ENCODE data around the gene NRAP.

Gene NRAP

DNA sequence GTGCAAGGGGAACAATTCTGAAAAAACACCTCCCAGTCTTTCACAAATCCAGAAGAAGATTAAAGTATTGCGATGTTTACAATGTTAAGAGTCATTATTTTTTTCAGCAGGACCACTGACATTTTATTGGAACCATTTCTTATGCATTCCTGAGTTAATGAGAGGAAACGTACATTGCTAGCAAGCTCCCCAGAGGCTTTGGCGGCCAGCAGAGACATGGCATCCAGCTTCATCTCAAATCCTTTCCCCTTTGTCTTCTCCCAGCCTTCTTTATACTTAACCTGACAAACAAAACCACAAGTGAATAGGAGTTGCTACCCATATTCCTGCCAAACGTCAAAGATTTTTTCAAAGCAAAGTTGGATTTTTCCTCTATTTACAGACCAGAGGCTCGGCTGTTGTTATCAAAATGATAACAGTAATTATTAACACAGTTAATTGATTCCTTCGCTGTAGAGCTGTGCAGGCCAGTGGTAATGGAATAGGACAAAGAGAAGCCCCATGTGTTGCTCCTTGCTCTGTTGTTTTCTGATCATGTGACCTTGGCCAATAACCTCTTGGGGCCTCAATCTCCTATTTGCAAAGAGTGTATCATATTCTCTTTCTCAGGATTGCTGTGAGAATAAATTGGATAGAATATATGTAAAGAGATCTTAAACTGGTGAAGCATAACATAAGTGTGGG, 32.0 kb downstream of the NRAP start:
- no peak for DNase-seq

DNA sequence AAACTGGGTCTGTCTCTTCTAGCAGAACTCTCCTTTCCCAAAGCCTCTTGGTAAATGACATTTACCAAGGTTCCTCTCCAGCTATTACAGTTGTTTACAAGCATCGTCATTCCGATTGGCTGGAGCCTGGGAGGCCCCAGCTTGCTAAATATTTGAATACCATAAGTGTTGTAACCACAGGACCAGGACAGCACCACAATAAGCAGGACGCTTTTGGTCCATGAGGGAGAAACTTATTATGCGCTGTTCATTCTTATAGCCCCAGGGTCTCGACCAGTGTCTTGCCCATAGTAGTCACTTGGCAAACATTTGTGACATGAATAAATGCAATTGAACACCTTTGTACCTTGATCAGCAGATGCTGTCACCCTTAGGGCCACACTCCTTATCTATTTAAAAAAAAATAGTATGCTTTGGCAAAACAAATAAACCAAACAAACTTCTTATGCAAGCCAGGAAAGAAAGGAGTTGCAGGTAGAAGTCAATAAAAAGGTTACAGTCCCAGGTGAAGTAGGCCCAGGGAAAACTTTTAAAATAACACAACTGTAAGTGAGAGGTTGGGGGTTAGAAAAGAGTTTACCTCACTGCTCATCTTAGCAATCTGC, 32.8 kb downstream of the NRAP start:
- no peak for DNase-seq

DNA sequence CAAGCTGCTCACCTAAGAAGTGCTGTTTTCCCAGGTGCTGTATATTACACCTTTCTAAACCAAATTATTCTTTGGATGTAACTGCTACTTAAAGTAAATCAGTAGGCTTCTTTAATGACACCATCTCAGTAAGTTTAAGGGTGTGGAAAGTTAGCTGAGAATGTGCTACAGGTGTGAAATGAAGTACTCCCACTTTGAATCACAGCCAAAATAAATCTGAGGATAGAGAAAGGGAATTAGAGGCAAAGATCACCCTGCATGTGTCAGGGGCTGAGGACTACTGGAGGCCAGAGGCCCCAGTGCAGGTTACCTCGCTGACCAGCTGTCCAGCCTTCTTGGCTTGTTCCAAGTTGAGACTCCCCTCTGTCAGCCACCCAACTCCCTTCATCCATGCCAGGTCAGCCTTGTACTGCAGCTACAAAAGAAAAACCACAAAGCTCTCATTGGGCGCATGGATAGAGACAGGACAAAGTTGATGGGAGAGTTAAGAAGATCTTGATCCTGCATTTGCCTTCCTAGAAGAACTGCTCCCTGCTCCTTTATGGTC, 35.2 kb downstream of the NRAP start:
- DNase-seq, result no peak

DNA sequence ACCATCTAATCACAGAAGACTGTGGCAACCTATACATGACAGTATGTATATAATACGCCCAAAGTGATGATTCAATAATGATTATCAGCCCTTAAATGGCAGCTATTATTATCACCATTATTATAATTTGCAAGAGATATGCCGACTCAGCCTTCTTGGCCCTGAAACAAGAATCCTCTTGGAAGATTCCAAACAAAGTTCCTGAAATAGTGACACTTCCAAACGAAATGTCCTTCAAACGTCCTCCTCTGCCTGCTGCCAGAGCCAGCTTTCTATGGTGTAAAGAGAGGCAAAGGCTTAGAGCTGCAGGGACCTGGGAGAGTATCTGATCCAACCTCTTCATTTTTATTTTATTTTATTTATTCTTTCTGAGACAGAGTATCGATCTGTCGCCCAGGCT, 36.0 kb downstream of the NRAP start:
- DNase-seq, result no peak

DNA sequence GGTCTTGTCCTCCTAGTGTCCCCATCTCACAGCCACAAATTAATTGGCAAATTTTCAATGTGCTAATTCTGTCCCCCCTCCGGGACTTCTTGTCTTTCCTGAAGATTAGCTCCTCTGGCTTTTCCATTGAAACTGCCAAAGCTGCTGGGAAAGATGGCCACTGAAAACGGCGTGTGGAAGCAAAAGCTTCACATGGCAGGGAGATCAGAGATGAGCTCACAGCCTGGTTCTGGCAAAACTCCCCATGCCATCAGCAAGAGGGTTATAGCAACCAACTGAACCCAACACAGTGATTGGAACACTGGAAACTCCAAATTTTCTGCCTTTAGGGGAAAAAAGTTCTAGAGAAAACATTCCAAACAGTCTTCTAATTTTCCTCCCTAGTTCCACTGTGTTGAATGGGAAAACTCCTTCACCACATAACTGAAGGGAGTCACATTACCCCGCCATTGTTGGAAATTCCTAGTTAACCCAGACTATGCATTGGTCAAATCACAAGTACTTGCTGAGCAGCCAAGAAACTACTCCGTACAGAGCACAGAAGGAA, 37.0 kb downstream of the NRAP start:
- DNase-seq, result no peak

DNA sequence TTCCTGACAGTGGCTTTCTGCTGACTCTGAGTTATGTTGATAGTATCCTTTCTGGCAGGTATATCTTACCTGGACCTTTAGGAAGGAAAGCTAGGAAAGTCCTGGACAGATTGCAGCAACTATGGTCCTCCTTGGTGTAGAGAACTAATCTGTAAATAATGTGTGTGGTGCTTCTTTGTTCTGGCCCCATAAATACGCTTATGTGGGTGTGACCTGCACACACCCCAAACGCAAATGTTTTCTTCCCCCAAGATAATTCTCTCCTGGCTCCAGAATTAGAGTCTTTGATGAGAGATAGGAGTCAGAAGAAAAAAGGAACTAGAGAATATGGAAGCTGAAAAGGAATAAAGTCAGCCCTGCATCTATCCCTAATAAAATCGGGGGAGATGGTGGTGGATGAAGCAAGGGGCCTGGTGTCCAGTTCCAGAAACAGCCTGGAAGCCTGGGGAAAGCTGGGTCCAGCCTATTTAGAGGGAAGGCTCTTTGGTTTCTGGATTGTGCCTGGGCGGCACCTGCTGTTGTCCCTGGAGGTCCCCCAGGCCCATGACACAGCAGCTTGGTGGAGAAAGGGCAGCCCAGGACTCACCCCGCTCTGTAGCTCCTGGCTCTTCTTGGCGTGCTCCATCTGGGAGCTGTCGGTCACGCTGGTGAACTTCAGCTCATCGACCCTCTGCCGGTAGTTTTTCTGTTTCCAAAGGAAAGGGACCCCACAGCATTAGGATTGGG, 38.2 kb downstream of the NRAP start:
- DNase-seq, result no peak

DNA sequence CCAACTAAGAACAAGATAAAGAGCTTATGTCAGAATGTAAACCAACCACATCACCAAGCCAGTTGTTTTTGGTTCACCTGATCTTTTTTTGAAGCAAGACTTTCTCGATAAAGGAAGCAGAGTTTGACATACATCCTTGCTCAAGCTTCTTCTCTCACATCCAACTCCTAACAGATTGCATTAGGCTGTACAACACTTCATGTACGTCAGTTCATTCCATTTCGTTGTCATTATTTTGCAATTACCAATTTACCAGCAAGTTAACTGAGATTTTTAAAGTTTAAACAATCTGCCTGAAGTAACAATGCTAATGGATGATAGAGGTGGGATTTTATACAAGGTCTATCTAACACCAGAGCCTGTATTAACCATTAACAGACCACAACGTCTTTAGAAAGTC, 41.0 kb downstream of the NRAP start:
- no peak for DNase-seq

DNA sequence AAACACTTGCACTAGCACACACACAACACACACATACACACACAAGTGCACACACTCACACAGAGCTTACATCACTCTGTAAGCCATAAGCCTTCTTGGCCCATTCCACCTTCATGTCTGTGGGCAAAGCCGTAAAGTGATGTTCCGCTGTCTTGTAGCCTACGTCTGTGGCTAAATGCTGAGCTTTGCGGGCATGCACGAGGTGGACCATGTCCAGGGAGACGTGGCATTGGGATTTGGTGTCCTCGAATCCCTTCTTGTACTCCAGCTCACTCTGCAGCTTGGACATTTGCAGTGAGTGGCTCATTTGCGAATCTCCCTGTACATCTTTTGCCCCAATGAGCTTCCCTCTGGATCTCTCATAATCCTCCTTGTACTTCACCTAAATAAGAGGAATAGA, 42.0 kb downstream of the NRAP start:
- DNase-seq, result no peak

DNA sequence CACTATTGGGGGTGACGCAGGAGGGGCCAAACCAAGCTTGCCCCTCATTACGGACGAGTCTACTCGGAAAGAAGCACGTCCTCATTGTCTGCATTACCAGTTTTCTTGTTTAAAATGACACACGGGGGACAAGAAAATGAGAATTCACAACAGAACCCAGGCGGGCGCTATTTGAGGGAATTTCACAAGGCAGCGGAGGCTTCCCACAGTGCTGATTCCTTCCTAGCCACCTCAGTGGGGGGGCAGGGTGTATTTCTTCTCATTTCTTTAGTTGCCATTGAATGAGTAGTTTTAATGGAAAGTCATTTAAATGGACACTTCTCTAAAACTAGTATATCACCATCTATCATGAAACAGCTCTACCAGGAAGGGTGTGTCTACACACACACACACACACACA, 42.9 kb downstream of the NRAP start:
- DNase-seq, result no peak

DNA sequence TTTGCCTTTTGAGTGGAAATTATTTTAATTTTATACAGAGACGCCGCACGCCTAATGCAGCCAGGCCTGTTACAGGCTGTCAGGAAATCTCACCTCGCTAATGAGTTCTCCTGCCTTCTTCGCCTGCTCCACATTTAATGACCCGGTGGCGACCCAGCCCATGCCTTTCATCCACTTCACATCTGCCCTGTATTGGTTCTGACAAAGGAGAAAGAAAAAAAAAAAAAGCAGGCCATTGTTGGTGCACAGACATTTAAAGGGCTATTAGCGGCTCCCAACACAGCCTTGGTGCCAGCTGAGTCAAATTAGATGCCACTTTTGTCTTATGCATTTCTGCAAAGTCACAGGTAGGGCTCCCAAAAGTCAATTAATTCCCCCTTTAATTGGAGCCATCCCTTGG, 43.3 kb downstream of the NRAP start:
- DNase-seq, result no peak

DNA sequence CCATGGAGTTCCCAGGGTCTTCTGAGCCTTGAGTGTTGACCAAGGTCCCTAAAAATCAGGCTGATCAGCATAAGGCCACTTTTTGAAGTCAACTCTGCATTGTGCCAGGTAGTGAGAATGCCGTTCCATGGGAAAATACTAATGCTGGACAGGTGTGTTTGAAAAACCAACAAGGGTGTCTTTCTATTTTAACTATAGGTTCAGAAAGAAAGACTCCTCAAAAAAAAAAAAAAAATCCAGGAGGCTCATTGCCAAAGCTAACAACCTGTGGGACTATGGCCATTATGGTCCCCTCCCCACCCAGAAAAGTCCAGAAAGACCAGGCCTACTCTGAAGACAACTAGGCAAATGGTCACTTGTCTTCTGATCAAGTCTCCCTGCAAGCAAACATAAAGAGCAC, 44.4 kb downstream of the NRAP start:
- DNase-seq, result no peak

DNA sequence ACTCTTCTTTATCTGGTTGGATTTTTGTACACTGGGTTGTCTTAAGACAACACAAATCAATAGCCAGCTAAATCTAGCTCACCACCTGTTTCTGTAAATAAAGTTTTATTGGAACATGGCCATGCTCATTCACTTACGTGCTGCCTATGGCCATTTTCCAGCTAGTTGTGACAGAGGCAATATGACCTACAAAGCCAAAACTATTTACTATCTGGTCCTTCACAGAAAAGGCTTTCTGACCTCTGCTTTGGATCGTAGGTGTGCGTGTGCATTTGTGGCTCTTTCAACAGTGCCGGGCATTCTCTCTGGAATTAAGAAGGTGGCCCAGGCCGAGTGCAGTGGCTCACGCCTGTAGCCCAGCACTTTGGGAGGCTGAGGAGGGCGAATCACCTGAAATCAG, 45.5 kb downstream of the NRAP start:
- no peak for DNase-seq

DNA sequence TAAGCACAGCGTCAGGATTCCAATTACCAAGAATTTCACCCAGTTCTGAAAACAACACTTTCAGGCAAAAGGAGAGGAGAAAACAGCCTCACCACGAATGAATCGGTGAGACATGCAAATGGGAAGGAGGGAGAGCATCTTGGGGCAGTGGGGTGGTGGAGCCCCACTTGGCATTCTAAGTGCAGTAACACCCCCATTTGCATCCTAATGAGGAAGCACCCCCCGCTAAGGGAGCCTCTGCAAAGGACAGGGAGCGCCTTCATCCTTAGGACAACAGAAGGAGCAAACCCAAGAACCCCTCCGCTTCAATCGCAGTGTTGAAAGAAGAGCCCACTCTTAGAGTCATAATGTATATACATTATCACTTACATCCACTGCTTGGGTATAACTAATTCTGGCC, 46.8 kb downstream of the NRAP start:
- no peak for DNase-seq

DNA sequence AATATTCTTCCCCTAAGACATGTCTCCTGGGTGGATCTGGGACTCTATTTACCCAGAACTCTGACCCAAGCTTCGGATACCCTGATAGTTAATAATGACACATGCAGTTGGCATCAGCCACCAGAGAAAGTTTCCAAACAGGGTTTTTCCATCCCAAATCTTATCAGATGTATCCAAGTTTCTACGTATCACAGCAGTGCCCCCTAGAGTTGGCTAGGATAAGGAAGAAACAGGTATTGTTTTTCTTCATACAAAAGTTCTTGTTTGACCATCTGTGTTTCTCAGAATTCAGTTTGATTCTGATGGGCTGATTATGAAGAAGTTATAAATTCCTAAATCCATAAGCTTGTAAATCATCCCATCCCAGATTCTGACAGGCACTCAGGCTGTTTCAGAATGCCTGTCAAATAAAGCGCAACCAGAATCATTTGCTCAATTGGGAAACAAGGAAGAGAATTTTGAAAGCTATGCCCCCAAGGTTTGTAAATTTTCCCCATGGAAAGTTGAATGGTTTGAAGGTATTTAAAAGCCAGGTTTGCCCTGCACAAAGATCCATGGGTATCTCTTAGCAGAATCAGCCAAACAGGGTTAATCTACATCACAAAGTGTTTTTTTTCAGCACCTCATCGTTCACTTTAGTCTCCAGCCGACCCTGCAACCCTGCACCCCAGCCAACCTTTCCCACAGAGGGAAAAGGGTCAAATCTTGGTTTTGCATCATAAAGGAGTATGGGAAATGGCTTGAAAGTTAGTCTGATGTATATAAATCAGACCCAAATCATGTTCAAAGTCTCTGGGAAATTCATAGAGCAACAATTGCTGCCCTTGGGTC, 47.4 kb downstream of the NRAP start:
- DNase-seq, result no peak

DNA sequence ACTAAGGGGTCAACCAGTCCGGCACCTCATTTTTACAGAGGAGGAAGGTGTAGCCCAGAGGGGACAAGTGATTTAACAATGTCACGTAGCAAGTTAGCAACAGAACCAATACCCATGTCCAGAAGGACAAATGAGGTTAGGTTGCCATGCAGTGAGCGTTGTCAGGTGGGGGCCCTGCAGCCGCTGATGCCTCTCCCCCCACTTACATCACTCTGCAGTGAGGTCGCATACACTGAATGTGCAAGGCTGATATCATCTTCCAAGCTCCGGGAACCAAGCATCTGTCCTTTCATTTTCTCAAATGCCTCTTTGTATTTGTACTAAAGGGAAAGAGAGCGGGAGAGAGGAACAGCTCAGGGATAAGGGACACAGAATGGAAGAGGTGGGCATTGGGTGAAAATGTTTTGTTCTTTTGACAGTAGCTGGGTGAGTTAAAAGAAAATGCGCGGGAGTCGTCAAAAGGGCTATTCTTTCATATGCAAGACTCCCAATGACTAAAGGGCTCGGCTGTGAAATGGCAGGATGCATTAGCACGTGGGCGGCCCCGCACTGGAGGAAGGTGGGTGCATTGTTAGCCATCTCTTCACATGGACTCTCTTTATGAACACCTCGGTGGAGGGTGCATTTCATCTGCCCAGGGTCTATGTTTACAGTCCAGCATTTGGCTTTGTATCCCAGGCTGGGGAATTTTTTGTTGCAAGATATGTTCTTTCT, 49.7 kb downstream of the NRAP start:
- no peak for DNase-seq

DNA sequence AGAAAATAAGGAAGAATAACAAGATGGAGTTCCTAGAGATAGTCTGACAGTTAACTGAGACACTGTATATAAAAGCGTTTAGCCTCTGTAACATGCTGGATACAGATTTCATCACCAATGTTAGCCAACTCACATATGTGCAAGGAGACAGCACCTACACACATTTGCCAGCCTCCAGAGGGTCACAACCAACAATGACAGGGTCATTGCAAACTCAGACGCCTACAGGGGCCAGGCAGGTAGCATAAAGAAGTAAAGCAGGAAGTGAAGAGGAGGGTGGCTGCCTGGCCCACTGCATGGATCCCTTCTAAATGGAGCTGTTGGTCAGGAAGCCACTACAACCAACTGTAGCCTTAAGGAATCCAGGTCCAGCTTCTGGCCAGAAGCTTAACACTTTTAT, 50.4 kb downstream of the NRAP start:
- peak; percentile 24 to 25 for DNase-seq

DNA sequence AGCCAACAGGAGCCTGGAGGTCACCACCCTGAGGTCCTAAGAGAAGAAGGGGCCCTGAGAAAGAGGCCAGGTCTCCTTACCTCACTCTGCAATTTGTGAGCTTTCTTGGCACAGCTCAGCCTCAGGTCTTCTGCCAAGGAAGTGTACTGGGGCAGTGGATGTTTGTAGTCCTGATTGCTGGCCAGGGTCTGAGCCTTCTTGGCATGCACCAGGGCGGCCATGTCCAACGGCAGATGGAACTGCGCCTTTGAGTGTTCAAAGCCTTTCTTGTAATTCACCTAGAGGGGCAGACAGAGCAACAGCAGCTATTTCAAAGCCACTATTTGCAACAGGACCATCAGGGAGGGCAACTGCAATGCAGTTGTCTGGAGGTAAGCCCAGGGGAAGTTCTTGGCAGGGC, 51.7 kb downstream of the NRAP start:
- no peak for DNase-seq

DNA sequence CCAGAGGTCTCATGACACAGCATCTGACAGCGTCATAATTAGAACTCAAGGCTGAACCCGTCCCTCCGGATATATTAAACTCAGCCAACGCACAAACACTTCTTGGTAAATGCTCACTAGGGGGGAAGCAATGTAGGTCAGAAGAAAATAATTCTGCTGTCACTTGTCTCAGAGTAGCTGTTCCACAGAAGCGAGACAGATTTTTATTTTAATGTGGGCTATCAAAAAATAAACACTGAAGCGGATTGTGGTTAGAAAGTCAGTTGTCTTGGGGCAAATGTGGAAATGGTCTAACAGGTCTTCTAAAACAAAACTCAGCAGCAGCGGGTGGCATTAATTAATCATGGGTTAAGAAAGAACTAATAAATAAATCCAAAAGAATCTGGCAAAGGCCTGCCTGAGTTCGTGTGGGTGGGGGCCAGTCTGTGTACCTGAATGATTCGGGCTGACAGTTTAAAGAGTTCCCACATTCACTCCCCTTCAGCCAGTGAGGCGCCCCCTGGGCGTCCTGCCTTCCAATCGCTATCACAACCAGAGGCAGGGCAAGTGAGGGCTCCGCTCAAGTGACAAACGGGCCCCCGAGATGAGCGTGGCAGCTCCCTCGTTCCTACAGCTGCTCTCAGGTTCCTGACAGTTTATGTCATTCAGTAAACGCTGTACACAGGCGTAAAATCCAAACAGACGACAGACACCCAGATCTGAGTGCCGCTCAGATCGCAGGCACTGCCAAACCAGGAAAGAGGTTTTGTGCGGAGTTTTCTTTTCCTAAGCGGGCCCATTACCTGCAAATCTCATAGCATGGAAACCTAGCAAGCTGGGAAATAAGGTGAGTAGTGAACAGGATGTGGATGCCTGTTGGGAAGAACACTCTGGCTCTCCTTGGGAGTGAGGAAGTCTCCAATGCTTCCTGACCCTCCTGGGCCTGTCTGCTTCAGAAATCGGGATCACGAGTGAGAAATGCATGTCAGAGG, 52.9 kb downstream of the NRAP start:
- no peak for DNase-seq

DNA sequence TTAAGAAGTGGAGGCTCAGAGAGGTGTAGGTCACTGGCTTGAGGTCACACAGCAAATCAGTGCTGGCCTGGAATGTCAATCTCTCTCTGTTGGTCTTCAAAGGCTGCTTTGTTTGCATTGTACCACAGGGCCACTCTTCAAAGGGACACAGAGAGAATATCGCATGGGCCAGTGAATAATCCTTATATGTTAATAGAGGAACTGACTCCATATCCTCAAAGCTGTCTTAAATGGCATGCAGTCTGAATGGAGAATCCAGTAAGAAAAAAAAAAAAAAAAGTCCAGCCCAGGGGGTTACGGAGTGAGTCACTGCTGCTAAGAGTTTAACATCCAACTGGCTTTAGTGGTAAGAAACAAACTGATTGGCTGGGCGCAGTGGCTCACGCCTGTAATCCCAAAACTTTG, 54.1 kb downstream of the NRAP start:
- DNase-seq, result no peak

DNA sequence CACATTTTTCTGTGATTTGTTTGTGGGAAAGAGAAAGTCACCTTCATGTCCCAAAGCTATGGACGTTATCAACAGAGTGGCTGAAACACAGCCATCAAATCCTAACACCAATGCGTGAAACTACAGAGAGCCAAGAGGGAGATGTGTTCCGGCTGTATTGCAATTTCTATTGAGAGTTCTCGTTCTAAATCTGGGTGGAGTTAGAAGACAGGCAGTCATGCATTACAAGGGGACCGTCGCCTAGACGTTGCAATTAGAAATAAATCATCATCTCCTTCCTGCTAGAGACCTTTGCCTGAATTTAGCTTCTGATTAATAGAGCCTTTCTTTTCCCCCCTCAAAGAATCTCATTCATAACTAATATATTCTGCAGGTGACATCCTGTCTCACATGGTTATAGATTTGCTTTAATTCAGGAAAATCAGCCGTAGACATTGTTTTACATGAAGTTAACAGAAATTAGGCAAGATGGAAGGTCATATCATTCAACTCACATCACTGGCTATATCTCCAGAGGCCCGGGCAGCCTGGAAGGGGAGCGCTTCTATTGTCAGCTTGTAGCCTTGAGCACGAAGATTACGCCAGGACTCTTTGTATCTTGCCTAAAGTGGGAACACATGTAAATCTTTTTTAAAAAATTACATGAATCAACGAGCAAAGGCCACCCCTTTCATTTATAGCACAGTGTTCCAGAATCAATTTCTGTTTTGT, 58.4 kb downstream of the NRAP start:
- DNase-seq, result no peak
